ENCODE data around the gene SSUH2. TPM values are rescaled to one million over a fixed set of nuclear protein-coding genes. Genes with fewer than 3 reads are reported as not detected.

SSUH2 gene
- total RNA-seq, 1 donor from 2014 or later, result 0.57 TPM

- Mint-ChIP-seq H3K36me3 (ENCODE audit: insufficient read depth) (no peaks in the 10 kb centered on the region), H3K27me3 (peaks cover 10% of the 10 kb centered on the region), H3K4me1 (ENCODE audit: low read depth) (peaks cover 7% of the 10 kb centered on the region), H3K9me3 (ENCODE audit: low read depth) (no peaks in the 10 kb centered on the region), H3K4me3 (ENCODE audit: low read depth) (no peak overlapping the region), H3K27ac (no peak overlapping the region)
- no peak for DNase-seq (ENCODE audit: low spot score, unreplicated experiment)
- TF ChIP-seq CTCF (IDR thresholded peaks at IDR 0.05; ENCODE audit: unreplicated experiment), result no peak
Observed at GRCh38 chr3:8621872-8622271, 22.7 kb downstream of the SSUH2 start.

GRCh38 chr3:8621141-8621540 lies 23.5 kb downstream of the SSUH2 start:
- Mint-ChIP-seq H3K36me3 (ENCODE audit: insufficient read depth) (no peaks in the 10 kb centered on the region), H3K4me3 (ENCODE audit: low read depth) (no peak overlapping the region), H3K9me3 (ENCODE audit: low read depth) (no peaks in the 10 kb centered on the region), H3K4me1 (ENCODE audit: low read depth) (peaks cover 7% of the 10 kb centered on the region), H3K27ac (no peak overlapping the region), H3K27me3 (peaks cover 10% of the 10 kb centered on the region)
- TF ChIP-seq CTCF (IDR thresholded peaks at IDR 0.05; ENCODE audit: unreplicated experiment), result no peak
- DNase-seq (ENCODE audit: low spot score, unreplicated experiment), result no peak

GRCh38 chr3:8619548-8619947 lies 25.1 kb downstream of the SSUH2 start:
- Mint-ChIP-seq H3K4me1 (ENCODE audit: low read depth) (peaks cover 7% of the 10 kb centered on the region), H3K36me3 (ENCODE audit: insufficient read depth) (no peaks in the 10 kb centered on the region), H3K4me3 (ENCODE audit: low read depth) (no peak overlapping the region), H3K27ac (no peak overlapping the region), H3K27me3 (peaks cover 5% of the 10 kb centered on the region), H3K9me3 (ENCODE audit: low read depth) (no peaks in the 10 kb centered on the region)
- no peak for DNase-seq (ENCODE audit: low spot score, unreplicated experiment)
- TF ChIP-seq CTCF (IDR thresholded peaks at IDR 0.05; ENCODE audit: unreplicated experiment), result no peak

- Mint-ChIP-seq H3K36me3 (ENCODE audit: insufficient read depth) (no peaks in the 10 kb centered on the region), H3K4me3 (ENCODE audit: low read depth) (no peak overlapping the region), H3K9me3 (ENCODE audit: low read depth) (no peaks in the 10 kb centered on the region), H3K27me3 (no peaks in the 10 kb centered on the region), H3K27ac (no peak overlapping the region), H3K4me1 (ENCODE audit: low read depth) (peaks cover 7% of the 10 kb centered on the region)
- DNase-seq (ENCODE audit: low spot score, unreplicated experiment), result no peak
- TF ChIP-seq CTCF (IDR thresholded peaks at IDR 0.05; ENCODE audit: unreplicated experiment), result no peak
Observed at GRCh38 chr3:8618950-8619349, 25.6 kb downstream of the SSUH2 start.

- TF ChIP-seq CTCF (IDR thresholded peaks at IDR 0.05; ENCODE audit: unreplicated experiment), result no peak
- Mint-ChIP-seq H3K27ac (no peak overlapping the region), H3K4me1 (ENCODE audit: low read depth) (peaks cover 3% of the 10 kb centered on the region), H3K4me3 (ENCODE audit: low read depth) (no peak overlapping the region), H3K36me3 (ENCODE audit: insufficient read depth) (no peaks in the 10 kb centered on the region), H3K9me3 (ENCODE audit: low read depth) (no peaks in the 10 kb centered on the region), H3K27me3 (no peaks in the 10 kb centered on the region)
- no peak for DNase-seq (ENCODE audit: low spot score, unreplicated experiment)
Observed at GRCh38 chr3:8617921-8618320, 26.7 kb downstream of the SSUH2 start.

All from progenitor cell of endocrine pancreas (in vitro differentiated cells).